Rectal smooth muscle tissue (tissue), 1 donor: Measurements from ENCODE around the gene EIF1.

ENCODE experiments used
- H3K27ac ChIP-seq: one replicate; pipeline ENCODE4 v1.7.0; 2013; ENCODE audit warnings: low read depth, low read length, inconsistent platforms
- H3K27me3 ChIP-seq: one replicate; pipeline ENCODE4 v1.7.0; 2013; ENCODE audit warnings: low read length; ENCODE audit not compliant: control insufficient read depth, insufficient read depth
- H3K36me3 ChIP-seq: one replicate; pipeline ENCODE4 v1.7.0; 2013; ENCODE audit warnings: low read length; ENCODE audit not compliant: control insufficient read depth, insufficient read depth
- H3K4me1 ChIP-seq: one replicate; pipeline ENCODE4 v1.7.0; 2013; ENCODE audit warnings: low read length; ENCODE audit not compliant: control insufficient read depth, insufficient read depth
- H3K4me3 ChIP-seq: one replicate; pipeline ENCODE4 v1.7.0; 2013; ENCODE audit warnings: low read length
- H3K9ac ChIP-seq: one replicate; pipeline ENCODE4 v1.7.0; 2013; ENCODE audit warnings: low read length

Gene EIF1

DNA sequence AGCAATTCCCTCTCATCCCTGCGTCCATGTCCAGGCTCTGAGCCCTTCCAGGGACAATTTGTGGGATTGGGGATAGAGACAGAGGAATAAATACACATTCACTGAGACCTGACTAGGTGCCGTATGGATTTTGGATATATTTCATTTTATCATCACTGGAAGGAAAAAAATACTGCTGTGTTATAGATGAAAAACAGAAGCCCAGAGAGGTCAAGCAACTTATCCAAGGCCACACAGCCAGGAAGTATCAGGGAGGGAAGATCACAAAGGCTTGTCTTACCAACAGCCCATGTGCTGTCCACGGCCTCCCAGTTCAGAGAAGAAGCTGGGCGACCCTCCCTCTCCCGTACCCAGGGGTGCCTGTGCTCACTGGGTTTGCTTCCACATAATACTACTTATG lies 51.8 kb downstream of the EIF1 start:
- Histone ChIP-seq H3K4me3 (no peak overlapping the region), H3K27me3 (peaks cover 8% of the 10 kb centered on the region), H3K27ac (no peak overlapping the region), H3K9ac (no peak overlapping the region), H3K4me1 (no peaks in the 10 kb centered on the region), H3K36me3 (no peaks in the 10 kb centered on the region)

DNA sequence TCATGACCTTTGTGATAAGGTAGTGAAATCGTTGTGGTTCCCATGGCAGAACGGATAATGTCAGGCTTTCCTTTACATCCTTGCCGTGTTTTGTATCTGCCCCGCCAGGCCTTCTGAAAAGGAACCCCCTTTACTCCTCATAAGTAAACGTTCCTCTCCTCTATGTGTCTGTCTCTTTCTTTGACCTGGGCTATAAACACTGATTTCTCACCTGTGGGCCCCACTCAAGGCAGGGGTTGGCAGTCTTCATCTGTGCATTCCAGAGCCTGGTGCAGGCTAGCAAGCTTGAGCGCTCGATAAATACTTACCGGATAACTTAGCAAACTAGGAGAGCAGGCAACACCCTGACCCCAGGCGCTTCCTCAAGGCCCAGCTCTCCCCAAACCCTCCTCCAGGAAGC lies 53.0 kb downstream of the EIF1 start:
- no peaks in the 10 kb centered on the region for H3K36me3 ChIP-seq
- no peak overlapping the region for H3K9ac ChIP-seq
- no peak overlapping the region for H3K4me3 ChIP-seq
- no peak overlapping the region for H3K27ac ChIP-seq
- peaks cover 3% of the 10 kb centered on the region for H3K27me3 ChIP-seq
- no peaks in the 10 kb centered on the region for H3K4me1 ChIP-seq
